GM19328 (cell line): ENCODE data around the gene PRDM10.
A peak's percentile ranks its signal among the peaks of the same experiment; 100 is the strongest.
"Not testable (repeated sequence)": the region's sequence is repeated elsewhere in the genome, so short reads cannot be mapped to it uniquely, and the experiment has no call there.

Experiments
- ATAC-seq: cut with Tn5 transposase; IDR thresholded peaks from one replicate; pipeline ENCODE4 v1.9.1; 2021; ENCODE audit warnings: mild to moderate bottlenecking, moderate library complexity; ENCODE audit not compliant: unreplicated experiment

The PRDM10 gene, protein sequence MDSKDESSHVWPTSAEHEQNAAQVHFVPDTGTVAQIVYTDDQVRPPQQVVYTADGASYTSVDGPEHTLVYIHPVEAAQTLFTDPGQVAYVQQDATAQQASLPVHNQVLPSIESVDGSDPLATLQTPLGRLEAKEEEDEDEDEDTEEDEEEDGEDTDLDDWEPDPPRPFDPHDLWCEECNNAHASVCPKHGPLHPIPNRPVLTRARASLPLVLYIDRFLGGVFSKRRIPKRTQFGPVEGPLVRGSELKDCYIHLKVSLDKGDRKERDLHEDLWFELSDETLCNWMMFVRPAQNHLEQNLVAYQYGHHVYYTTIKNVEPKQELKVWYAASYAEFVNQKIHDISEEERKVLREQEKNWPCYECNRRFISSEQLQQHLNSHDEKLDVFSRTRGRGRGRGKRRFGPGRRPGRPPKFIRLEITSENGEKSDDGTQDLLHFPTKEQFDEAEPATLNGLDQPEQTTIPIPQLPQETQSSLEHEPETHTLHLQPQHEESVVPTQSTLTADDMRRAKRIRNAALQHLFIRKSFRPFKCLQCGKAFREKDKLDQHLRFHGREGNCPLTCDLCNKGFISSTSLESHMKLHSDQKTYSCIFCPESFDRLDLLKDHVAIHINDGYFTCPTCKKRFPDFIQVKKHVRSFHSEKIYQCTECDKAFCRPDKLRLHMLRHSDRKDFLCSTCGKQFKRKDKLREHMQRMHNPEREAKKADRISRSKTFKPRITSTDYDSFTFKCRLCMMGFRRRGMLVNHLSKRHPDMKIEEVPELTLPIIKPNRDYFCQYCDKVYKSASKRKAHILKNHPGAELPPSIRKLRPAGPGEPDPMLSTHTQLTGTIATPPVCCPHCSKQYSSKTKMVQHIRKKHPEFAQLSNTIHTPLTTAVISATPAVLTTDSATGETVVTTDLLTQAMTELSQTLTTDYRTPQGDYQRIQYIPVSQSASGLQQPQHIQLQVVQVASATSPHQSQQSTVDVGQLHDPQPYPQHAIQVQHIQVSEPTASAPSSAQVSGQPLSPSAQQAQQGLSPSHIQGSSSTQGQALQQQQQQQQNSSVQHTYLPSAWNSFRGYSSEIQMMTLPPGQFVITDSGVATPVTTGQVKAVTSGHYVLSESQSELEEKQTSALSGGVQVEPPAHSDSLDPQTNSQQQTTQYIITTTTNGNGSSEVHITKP

DNA sequence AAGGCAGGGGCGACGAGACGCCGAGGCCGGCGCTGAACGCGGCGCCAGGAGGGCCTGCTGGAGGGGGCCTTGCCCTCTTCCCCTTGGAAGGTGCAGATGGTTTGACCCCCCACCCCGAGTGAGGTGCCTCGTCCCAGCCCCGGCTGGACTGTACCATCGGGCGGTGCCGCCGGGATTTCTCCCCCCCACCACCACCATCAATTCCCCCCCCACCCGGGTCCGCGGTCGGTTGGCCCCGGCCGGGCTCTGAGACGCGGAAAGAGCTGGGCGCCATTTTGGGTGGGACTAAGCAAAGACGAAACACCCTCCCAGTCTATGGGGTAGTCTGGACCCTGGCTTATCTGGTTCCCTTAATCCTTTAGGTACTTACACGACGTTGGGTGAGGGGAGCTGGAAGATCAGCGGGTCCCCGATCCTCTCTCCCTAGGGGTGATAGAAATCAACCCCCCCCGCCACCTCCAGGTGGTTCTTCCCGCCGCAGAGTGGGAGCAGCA, at the start of gene PRDM10:
TSS of gene PRDM10 (minus strand) at position 484 of the 494 bp plus-strand sequence. CDS start 41,871 bp downstream, outside the sequence.
- peak; percentile 41 for ATAC-seq

DNA sequence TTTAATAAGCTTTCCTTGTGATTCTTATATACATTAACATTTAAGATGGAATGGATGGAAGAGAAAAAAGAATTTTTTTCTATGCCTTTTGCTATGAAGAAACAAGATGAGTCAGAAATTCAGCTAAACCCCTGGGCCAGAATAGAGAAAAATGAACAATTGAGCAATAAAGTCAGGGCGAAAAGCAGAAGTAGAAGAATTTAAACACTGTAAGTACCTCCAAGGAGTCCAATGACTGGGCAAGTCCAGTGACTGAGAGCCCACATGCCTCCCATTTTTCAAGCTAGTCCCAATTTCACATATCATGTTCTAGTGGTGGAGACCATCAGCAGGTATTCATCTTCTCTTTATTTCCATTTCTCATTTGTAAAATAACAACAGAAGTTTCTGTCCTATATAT, 48.4 kb upstream of the PRDM10 start:
- ATAC-seq = no peak

DNA sequence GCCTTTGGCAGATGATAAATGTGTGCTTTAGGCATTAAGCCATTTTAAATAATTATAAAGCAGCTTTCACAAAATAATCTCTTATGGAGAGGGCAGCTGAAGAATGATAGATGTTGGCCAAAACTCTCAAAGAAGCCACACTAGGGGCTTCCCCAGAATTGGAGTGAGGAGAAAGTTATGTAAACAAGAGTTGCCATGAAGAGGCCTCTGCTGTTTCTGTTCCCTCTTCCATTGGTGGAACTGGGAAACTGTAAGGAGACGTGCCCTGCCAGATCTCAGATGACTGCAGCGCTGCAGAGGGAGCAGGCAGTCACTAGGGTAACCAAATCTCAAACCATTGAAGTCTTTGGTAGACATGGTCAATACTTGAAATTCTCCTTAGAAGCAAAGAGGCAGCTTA, 47.6 kb upstream of the PRDM10 start:
- ATAC-seq = no peak

DNA sequence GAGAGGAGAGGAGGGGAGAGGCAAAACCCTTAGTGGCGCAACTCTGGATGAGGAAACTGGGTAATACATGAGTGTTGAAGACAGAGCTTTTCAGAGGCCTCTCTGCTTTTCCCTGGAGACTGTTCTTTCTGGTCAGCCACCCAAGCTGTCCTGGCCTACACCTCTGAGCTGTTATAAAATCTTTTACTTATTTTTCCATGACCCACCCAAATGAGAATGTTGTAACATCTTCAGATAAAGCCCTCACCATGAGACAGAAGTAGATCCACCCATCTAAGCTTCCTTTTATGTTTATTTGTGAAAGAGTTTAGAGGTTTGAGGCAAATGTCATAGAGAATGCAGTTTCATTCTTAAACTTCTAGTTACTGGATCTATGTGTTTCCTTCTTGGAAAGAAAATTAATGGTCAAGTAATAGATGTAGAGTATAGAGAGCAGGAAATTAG, 46.7 kb upstream of the PRDM10 start:
- no peak for ATAC-seq

DNA sequence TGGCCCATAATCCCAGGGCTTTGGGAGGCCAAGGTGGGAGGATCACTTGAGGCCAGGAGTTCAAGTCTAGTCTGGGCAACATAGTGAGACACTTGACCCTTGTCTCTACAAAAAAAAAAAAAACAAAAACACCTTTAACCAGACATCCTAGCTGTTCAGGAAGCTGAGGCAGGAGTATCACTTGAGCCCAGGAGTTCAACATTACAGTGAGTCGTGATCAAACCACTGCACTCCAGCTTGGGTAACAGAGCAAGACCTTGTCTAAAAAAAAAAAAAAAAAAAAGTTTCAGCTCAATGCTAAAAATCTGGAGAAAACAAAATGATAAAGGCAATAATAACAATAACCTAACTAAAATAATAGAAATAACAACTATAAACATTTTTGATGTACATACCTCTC, 44.5 kb upstream of the PRDM10 start:
- no peak for ATAC-seq

DNA sequence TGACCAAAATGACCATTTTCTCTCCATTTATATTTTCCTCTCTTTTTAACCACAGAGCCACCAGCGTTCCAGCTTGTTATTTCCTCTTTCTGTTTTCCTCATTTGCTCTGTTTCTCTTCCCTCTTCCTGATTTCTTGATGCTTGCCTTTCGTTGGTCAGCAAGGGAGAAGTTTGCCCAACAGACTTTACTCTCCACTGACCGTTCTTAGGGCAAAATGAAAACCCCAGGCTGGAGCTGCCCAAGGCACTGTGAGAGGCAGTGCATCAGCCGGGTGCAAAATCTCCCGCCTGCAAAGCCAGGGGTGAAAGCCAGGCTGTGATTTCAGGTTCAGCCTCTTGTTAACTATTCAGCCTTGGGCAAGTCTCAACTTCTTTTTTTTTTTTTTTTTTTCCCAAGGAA, 40.9 kb upstream of the PRDM10 start:
- ATAC-seq = no peak

DNA sequence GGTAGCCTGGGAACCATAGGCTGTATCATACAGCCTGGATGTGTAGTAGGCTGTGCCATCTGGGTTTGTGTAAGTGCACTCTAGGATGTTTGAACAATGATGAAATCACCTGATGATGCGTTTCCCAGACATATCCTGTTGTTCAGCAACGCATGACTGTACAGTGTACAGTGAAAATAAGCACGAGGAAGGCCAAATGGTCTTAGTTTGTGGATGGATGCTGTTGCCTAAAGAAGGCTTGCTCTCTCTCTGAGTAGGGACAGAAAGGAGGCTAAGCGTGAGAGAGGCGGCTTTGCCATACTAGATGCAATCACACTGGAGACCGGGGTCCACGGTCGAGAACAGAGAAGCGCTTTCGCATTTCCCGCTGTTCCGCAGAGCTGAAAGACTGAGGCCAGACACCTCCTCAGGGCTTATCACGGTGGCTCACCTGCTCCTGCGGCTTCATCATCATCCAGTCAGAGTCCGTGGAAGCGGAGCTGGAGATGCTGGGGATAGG, 39.5 kb upstream of the PRDM10 start:
- no peak for ATAC-seq

DNA sequence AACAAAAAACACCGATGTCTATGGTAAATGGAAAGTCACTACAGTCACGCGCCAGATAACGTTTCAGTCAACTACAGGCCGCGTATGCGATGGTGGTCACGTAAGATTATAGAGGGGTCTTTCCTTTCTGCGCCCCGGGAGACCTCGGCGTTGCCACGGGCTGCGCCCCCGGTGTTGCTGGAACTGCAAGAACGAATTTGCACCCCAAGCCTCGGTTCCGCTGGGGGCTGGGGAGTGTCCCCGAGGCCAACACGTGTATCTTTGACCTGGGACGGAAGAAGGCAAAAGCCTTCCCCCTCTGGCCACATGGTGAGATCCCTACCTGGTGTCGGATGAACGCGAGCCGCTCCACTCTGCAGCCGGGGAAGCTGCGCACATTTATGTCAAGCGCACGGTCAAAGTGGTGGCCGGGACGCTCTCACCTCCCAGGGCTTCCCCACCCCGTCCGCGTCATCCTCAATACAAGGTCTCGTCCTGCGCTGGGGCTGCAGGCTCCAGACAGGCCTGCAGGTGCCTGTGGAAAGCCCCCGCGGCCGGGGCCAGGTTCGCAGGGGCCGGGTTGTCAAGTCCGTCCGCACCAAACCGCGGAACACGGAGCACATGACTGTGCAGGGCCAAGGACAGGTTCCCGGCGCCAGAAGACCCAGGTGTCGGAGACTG, 37.8 kb upstream of the PRDM10 start:
- ATAC-seq = no peak

DNA sequence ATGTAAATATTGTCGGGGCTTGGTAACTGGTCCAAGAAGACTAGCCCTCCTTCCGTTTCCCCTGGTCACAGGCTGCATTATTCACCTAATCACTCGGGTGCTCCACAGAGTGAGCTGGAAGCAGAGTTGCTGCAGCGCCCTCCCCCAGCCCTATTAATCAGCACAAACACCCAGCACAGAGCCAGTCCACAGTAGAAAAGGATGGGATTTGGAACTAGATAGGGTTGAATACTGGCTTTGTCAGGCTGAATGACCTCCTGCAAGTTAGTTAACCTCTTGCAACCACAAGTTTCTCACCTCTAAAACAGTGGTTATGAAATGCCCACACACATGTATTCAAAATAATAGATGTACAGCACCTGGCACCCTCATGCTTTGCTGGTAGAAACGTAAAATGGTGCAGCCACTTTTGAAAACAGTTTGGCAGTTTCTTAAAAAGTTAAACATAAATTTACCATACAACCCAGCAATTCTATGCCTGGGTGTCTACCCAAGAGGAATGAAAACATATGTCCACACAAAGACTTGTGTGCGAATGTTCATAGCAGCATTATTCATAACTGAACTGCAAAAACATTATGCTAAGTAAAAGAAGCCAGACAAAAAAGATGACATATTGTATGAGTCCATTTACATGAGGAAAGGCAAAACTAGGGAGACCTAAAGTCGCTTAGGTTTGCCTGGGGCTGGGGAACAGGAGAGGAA, 35.4 kb upstream of the PRDM10 start:
- no peak for ATAC-seq

DNA sequence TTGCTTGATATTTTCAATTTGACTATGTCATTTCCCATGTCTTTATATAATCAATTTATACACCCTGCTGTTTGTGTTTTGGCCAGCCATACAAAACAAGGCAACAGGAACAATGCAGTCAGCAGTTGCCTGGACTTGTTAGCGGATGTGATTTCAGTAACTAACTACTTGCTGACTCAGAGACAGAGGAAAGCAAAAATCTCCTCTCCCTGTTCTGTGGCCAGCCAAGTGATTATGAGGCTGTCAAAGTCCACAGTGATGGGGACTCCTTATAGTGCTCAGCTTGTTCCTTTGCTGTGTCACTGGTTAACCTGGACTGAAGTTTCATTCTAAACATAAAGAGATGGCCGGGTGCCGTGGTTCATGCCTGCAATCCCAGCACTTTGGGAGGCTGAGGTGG, 34.4 kb upstream of the PRDM10 start:
- no peak for ATAC-seq

DNA sequence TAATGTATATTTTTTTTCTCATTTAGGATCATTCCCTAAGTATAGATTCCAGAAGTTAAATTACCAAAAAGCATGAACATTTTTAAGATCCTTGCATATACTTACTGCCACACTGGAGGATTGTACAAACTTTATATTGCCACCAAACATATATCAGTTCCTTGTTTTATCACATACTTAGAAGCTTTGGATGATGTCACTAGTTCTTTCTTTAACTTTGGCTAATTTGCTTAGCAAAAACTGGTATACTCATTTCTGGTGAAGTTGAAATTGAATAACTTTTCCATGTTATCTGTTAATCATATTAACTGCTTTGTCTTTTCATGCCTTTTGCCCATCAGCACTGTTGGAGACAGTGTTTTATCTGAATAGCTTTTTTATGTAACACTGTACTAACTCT, 31.6 kb upstream of the PRDM10 start:
- no peak for ATAC-seq

DNA sequence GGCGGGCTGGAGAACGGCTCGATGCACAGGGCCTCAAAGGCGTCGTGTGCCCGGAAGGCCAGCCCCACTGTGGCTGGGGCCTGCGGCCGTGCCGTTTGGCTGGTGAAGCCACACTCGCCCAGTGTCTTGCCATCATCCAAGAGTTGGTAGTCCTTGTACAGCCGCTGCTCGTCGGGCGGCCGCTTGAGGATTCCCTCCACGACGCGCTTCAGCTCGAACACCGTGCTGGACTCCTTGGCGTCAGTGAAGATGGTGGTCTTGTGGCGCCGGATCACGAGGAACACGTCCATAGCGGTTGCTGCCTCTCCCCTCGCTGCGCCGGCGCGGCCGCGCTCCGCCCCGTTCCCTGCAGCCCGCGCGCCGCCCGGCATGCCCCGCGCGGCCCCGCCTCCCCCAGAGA, 30.3 kb upstream of the PRDM10 start:
- no peak for ATAC-seq

DNA sequence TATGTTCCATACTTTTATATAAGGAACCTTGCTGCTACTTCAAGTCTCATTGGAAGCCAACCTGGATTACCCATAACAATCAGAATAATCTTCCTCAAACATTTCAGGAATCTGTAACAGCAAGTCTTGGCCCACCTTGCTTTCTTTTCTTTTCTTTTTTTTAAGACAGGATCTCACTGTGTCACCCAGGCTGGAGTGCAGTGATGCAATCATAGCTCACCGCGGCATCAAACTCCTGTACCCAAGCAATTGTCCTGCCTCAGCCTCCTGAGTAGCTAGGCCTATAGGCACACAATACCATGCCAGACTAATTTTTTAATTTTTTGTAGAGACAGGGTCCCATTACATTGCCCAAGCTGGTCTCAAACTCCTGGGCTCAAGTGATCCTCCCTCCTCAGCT, 29.3 kb upstream of the PRDM10 start:
- no peak for ATAC-seq

DNA sequence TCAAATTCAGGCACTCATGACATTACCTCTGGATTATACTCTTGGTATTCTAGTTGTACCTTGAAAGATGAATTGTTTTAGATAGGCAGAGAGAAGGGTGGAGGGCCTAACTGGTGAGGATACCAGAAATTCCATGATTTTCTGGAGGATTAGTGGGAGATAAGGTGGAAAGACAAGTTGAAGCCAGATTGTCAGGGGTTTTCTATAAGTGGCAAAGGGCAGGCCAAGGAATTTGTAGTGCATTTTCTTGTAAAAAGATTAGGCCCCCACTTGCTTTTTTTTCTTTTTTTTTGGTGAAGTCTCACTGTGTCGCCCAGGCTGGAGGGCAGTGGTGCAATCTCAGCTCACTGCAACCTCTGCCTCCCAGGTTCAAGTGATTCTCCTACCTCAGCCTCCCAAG, 28.4 kb upstream of the PRDM10 start:
- no peak for ATAC-seq

DNA sequence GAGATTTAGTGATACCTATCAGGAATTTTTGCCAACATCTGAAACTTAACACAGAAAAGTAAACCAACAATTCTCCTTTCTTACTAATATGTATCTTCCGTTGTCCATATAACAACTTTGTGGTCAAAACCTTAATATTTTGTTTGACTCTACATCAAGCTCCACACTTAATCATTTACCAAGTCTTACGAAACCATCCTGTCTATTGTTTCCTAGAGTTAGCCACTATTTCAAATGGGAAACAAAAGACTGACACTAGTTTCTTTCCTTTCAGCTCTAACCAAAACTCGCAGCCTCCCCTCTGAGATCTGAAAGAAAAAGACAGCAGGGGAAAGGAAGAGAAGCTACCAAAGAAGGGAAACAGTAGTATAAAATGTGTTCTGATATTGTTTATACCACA, 26.5 kb upstream of the PRDM10 start:
- no peak for ATAC-seq

DNA sequence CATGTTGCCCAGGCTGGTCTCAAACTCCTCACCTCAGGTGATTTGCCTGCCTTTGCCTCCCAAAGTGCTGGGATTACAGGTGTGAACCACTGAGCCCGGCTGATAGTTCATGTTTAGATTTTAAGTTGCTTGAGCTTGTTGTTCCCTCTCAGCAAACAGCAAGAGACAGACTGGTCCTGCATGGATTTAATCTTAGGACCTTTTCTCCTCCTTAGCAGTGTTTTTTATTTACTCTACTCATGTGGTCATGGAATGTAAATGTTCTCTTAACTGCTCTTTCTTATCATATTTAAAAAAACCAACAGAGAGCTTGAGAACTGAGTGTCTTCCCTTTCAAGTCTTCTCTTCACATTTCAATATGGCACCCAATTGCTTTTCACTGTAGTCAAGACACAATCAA, 22.7 kb upstream of the PRDM10 start:
- no peak for ATAC-seq

DNA sequence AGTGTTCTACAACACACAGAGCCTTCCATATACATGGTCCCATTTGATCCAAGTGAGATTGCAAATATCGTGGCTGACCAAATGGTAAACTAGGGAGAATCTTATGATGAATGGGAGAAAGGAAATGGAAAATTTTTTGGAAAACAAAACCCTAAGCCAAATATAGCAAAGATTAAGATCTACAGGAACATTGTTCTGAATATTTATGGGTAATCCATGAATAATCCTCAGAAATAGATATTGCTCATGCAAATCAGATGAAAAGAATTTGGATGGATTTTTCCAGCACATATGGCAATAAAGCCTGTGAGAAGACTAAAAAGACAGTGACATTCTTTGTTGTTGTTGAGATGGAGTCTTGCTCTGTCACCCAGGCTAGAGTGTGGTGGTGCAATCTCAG, 21.7 kb upstream of the PRDM10 start:
- no peak for ATAC-seq

DNA sequence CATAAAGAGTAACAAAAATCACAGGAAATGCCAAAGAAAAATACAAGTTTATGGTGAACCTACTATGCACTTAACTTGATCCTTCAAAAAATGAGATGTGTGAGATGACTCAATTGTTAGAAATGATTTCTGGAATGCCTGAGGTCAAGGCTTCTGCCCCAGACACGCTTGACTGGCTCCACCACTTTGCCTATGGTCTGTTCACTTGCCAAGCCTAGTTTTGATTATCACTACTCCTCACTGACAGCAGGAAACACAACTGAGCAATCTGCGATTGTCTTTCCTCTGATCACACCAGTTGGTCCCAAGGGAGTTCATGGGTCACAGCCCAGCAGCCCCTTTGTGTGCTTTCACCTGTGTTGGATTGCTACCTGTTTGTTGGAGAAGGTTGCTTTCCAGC, 20.6 kb upstream of the PRDM10 start:
- ATAC-seq = peak; percentile 92

DNA sequence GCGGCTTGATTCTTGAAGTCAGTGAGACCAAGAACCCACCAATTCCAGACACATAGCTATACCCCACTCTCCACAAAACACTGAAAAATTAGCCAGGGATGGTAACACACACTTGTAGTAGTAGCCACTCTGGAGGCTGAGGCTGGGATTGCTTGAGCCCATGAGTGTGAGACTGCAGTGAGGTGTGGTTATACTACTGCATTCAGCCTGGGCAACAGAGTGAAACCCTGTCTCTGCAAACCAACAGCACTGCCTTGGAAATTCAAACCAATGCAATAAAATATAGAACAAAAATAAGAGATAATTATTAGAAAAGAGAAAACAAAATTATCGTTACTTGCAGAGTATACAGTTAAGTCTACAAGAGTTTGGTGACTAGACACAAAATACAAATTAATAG, 20.2 kb upstream of the PRDM10 start:
- ATAC-seq = no peak

DNA sequence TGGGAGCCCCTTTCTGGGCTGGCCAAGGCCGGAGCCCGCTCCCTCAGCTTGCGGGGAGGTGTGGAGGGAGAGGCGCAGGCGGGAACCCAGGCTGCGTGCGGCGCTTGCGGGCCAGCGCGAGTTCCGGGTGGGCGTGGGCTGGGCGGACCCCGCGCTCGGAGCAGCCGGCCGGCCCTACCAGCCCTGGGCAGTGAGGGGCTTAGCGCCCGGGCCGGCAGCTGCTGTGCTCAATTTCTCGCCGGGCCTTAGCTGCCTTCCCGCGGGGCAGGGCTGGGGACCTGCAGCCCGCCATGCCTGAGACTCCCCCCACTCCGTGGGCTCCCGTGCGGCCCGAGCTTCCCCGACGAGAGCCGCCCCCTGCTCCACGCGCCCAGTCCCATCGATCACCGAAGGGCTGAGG, 19.0 kb upstream of the PRDM10 start:
- ATAC-seq = not testable (repeated sequence)
